ENCODE data around the gene CD47. TPM values are rescaled to one million over a fixed set of nuclear protein-coding genes. Genes with fewer than 3 reads are reported as not detected.

Gene CD47
- total RNA-seq, 3 donors from 2014 or later: 68.5 to 83.0 (median 73.2) TPM

DNA sequence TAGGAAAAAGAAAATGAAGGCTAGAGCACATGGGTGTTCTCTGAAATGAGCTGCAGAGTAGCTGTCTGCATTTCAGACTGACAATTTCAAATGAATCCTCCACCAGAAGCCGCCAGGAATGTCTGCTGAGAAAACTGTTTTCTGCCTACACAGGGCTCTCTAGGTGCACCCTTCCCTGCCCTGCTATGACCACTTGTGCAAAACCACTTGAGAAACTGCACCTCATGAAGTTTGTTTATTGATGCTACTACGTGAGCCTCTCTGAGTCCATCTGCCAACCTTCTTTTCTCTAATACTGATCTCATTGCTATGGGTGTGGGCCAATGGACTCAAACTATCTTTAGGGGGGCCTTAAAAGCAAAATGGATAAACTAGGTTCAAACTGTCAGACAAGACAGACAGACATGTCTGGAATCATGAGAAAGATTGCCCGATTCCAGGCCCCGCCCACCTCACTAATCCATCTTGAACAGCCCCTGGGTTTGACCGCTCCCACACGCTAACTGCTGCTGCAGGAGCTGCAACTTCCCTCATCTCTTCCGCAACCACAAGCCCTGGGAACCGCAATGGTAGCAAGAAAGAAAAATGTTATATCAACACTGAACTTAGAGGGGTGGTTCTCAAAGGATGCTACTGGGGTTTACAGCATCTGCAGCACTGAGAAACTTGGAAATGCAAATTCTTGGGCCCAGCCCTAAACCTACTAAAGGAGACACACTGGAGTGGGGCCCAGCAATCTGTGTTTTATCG is 9.0 kb upstream of the CD47 start:
- TF ChIP-seq CTCF (IDR thresholded peaks at IDR 0.05): no peak
- no peaks in the 10 kb centered on the region for H3K4me1 ChIP-seq (ENCODE audit: low read depth)
- intact Hi-C loops (cut with DNase I, micrococcal nuclease): no loop called here
- no peak overlapping the region for H3K4me3 ChIP-seq
- DNase-seq (peak in 1 of 3 donors; percentile 56), ATAC-seq (peak; percentile 9)
- H3K9me3 ChIP-seq: no peaks in the 10 kb centered on the region
- H3K36me3 ChIP-seq (ENCODE audit: low read depth): no peaks in the 10 kb centered on the region

DNA sequence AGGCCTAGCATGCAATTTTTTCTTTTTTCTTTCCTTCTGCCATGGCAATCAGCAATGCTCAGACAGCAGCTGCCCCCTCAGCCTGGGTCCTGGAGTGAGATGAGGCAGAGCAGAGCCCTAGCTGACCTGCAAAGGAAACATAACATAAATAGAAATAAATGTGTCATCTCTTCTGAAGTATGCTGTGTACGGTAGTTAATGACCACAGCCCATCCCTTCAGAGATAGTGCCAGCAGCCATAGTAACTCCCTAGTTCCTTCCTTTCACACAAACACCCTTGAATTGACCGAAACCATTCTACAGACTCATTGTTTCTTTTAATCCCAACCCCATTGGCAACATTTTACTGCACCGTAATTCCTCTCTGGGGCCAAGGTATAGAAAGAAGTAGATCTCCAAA is 8.4 kb upstream of the CD47 start:
- H3K36me3 ChIP-seq (ENCODE audit: low read depth): no peaks in the 10 kb centered on the region
- intact Hi-C loops (cut with DNase I, micrococcal nuclease): no loop called here
- H3K4me1 ChIP-seq (ENCODE audit: low read depth): no peaks in the 10 kb centered on the region
- TF ChIP-seq CTCF (IDR thresholded peaks at IDR 0.05): no peak
- H3K9me3 ChIP-seq: no peaks in the 10 kb centered on the region
- peak; percentile 8 for ATAC-seq
- no peak for DNase-seq
- no peak overlapping the region for H3K4me3 ChIP-seq

- DNase-seq (no peak), ATAC-seq (no peak)
- Histone ChIP-seq H3K9me3 (no peaks in the 10 kb centered on the region), H3K4me1 (ENCODE audit: low read depth) (no peaks in the 10 kb centered on the region), H3K36me3 (ENCODE audit: low read depth) (no peaks in the 10 kb centered on the region), H3K4me3 (no peak overlapping the region)
- no peak for TF ChIP-seq CTCF (IDR thresholded peaks at IDR 0.05)
- intact Hi-C loops (cut with DNase I, micrococcal nuclease): no loop called here
These were observed 7.2 kb upstream of the CD47 start for GRCh38 chr3:108098003-108098370.

DNA sequence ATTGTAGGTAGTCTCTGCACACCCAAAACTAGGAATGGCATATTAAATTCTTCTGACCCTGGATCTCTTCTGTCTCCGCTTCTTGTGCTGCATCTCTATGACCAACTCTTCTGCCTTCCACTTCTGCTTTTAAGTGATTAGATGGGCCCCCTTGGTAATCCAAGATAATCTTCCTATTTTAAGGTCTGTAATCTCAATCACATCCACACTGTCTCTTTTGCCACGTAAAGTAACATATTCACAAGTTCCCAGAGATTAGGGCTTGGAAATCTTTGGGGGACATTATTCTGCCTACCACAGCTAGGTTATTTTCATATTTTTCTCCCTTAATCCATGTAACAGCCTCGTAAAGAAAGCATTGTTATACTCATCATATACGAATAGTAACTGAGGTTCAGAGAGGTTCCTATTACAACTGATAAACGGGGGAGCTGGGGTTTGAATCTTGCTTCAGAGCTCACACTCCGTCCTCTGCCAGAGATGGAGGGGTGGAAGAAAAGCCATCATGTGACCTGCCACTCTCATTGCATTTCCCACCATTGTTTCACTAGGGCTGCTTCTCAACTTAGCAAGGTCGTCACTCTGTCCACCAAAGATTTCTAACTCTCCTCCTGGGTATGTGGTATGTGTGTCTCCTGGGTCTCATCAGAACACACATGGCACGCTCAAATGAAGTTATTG is 6.6 kb upstream of the CD47 start:
- no peak for DNase-seq
- H3K4me1 ChIP-seq (ENCODE audit: low read depth): no peaks in the 10 kb centered on the region
- intact Hi-C loops (cut with DNase I, micrococcal nuclease): no loop called here
- TF ChIP-seq CTCF (IDR thresholded peaks at IDR 0.05): no peak
- H3K4me3 ChIP-seq: no peak overlapping the region
- no peak for ATAC-seq
- H3K36me3 ChIP-seq (ENCODE audit: low read depth): no peaks in the 10 kb centered on the region
- H3K9me3 ChIP-seq: no peaks in the 10 kb centered on the region

DNA sequence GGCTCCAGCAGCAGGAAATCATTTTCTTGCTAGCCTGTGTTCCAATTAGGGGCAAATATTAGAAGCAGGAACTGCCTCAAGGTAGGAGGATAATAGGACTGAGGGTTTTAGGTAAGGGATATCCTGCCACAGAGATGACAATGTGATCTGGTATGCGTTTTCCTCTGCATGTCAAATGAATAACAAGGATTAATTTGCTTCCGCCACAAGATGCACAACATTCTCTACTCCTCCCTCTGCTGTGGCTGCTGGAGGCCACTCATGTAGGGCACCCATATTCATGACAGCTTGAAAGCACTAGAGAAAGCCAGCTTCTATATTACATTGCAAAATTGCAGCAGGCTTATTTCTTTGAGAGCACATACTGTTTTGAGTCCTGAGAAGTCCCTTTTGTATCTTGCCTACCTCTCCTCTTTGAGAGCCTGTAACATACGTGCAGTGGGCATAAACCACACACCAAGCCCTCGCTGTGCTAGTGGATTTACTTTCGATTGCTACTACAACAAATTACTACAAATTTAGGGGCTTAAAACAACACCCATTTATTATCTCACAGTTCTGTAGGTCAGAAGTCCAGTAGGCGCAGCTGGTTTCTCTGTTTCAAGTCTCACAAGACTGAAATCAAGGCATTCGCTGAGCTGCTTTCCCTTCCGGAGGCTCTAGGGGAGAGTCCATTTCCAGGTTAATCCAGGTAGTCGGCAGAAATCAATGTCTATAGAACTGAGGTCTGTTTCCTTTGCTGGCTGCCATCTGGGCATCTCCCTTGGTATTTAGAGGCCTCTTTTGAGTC is 5.9 kb upstream of the CD47 start:
- DNase-seq (no peak), ATAC-seq (no peak)
- Histone ChIP-seq H3K36me3 (ENCODE audit: low read depth) (no peaks in the 10 kb centered on the region), H3K4me1 (ENCODE audit: low read depth) (no peaks in the 10 kb centered on the region), H3K9me3 (no peaks in the 10 kb centered on the region), H3K4me3 (no peak overlapping the region)
- intact Hi-C loops (cut with DNase I, micrococcal nuclease): no loop called here
- TF ChIP-seq CTCF (IDR thresholded peaks at IDR 0.05): no peak

Measured in mucosa of descending colon (tissue), 3 donors.